GM12801 (cell line): ENCODE results near the gene CMTM4.

Experiments
- CTCF ChIP-seq: IDR thresholded peaks from one replicate; pipeline ENCODE4 v1.5.1; 2011; ENCODE audit warnings: control low read depth; ENCODE audit not compliant: insufficient read length; ENCODE audit errors: extremely low read depth

CMTM4 gene

GRCh38 chr16:66696669-66697630, at the start of gene CMTM4:
Gene CMTM4, minus strand, starts transcription at chr16:66696743. Its CDS starts 218 bp downstream, at chr16:66696525.
- TF ChIP-seq CTCF: no peak

GRCh38 chr16:66746048-66746447, 49.5 kb upstream of the CMTM4 start:
- TF ChIP-seq CTCF: no peak

GRCh38 chr16:66741950-66742808, 45.6 kb upstream of the CMTM4 start:
- TF ChIP-seq CTCF: no peak

GRCh38 chr16:66741169-66741900, 44.8 kb upstream of the CMTM4 start:
- TF ChIP-seq CTCF: no peak

- no peak for TF ChIP-seq CTCF
These were observed 44.0 kb upstream of the CMTM4 start for GRCh38 chr16:66740533-66740932.

- no peak for TF ChIP-seq CTCF
These were observed 43.5 kb upstream of the CMTM4 start for GRCh38 chr16:66740010-66740409.
